Subcutaneous abdominal adipose tissue (tissue), 5 donors: ENCODE data around the gene ZFAND3.

Source experiments
- H3K27ac ChIP-seq: one replicate; pipeline ENCODE4 v1.7.0; 2013; ENCODE audit warnings: low read depth, mild to moderate bottlenecking, inconsistent platforms, low read length, moderate library complexity
- H3K27me3 ChIP-seq, 5 donors: one replicate each; pipeline ENCODE4 v1.7.0; 2013; ENCODE audit warnings: low read length in 5 of 5, inconsistent platforms in 1 of 5; ENCODE audit not compliant: control insufficient read depth in 5 of 5, insufficient read depth in 4 of 5
- H3K36me3 ChIP-seq, 5 donors: one replicate each; pipeline ENCODE4 v1.7.0; 2013; ENCODE audit warnings: low read length in 5 of 5; ENCODE audit not compliant: control insufficient read depth in 5 of 5, insufficient read depth in 5 of 5
- H3K4me1 ChIP-seq, 5 donors: one replicate each; pipeline ENCODE4 v1.7.0; 2013; ENCODE audit warnings: low read length in 5 of 5, mild to moderate bottlenecking in 3 of 5, moderate library complexity in 1 of 5; ENCODE audit not compliant: control insufficient read depth in 5 of 5, insufficient read depth in 5 of 5
- H3K4me3 ChIP-seq, 5 donors: one replicate each; pipeline ENCODE4 v1.7.0; 2013; ENCODE audit warnings: low read length in 5 of 5, low read depth in 1 of 5
- H3K9ac ChIP-seq, 5 donors: one replicate each; pipeline ENCODE4 v1.7.0; 2013; ENCODE audit warnings: low read length in 5 of 5, mild to moderate bottlenecking in 4 of 5, moderate library complexity in 3 of 5
- H3K9me3 ChIP-seq, 5 donors: one replicate each; pipeline ENCODE4 v1.7.0; 2013; ENCODE audit warnings: low read length in 5 of 5; ENCODE audit not compliant: control insufficient read depth in 5 of 5
- donor health status: healthy.
- donor health status: healthy.
- donor health status: healthy.
- donor health status: healthy.
- donor health status: healthy.

The ZFAND3 gene, protein sequence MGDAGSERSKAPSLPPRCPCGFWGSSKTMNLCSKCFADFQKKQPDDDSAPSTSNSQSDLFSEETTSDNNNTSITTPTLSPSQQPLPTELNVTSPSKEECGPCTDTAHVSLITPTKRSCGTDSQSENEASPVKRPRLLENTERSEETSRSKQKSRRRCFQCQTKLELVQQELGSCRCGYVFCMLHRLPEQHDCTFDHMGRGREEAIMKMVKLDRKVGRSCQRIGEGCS

DNA sequence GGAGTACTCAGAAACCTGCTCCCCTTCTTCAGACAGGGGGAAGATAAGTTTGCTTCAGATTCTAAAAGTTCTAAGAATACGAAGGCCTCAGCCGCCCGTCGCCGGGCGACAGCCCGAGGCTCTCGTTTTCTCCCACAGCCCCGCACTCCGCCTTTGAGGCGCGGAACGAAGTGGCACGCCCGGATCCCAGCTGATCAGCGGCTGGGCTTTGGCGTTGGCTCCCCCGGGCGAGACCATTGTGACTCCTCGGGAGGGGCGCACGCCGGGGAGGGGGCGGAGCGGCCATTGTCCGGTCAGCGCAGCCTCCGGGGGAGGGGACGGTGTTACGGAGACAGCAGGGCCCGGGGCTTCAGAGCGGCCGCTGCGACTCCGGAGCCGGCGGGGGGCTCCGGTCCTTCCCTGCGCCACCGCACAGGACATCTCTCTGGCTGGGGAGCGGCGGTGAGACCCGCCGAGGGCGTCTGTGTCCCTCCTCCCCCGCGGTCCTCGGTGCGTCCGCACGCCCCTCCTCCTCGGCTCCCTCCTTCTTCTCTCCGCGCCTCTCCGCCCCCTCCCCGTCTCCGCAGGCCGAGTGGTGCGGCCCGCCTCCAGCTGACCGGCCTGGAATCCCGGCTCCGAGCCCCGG lies at the start of gene ZFAND3:
ZFAND3 (plus strand) TSS at position 551 of the 625 bp plus-strand sequence. CDS start 219 bp downstream, outside the sequence.
- H3K27ac ChIP-seq: peak within 1 kb of the TSS; percentile 97
- H3K27me3 ChIP-seq: no peaks in the 10 kb centered on the region
- no peaks in the 10 kb centered on the region for H3K9me3 ChIP-seq
- H3K9ac ChIP-seq: peak within 1 kb of the TSS; percentile 68 to 99 (median 96)
- H3K36me3 ChIP-seq: no peaks in the 10 kb centered on the region
- peaks cover 2 to 42% (median 38%) of the 10 kb centered on the region in 5 donors for H3K4me1 ChIP-seq
- peak within 1 kb of the TSS; percentile 88 to 93 (median 90) for H3K4me3 ChIP-seq

DNA sequence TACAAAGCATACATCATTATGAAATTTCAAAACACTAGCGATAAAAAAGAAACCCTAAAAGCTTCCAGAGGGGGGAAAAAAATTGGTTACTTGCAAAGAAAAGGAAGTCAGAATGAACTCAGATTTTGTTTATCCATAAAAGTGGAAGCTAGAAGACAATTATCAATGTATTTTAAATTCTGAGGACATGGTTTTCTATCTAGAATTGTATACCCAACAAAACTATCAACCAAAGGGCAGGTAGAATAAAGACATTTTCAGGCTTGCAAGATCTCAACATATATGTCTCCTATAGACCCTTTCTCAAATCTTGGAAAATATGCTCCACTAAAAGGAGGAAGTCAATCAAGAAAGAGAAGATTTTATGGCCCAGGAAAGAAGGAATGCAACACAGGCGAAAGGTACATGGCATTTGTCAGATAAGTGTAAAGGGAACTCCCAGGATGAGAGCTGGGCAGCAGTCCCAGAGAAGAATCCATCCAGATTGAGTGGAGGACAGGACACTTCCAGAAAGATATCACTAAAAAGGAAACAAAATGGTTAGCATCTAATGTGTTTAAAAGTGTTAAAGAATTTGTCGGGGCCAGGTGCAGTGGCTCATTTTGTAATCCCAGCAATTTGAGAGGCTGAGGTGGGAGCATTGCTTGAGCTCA lies 45.4 kb upstream of the ZFAND3 start:
- Histone ChIP-seq H3K9me3 (no peaks in the 10 kb centered on the region), H3K27ac (no peak overlapping the region), H3K9ac (no peak overlapping the region), H3K27me3 (peaks cover 0 to 10% (median 0%) of the 10 kb centered on the region in 5 donors), H3K4me1 (no peaks in the 10 kb centered on the region), H3K36me3 (no peaks in the 10 kb centered on the region), H3K4me3 (no peak overlapping the region)

DNA sequence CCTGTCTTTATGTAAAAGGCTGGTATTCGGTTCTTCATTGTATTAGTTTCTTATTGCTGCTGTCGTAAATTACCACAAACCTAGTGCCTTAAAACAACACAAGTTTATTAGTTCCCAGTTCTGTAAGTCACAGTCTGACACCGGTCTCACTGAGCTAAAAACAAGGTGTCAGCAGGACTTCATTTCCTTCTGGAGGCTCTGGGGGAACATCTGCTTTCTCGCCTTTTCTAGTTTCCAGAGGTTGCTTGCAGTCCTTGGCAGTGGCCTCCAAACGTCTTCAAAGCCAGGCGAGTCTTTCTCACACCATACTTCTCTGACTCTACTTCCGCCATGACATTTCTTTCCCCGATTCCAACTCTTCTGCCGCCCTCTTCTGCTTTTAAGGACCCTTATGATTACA lies 43.0 kb upstream of the ZFAND3 start:
- Histone ChIP-seq H3K27ac (no peak overlapping the region), H3K4me3 (no peak overlapping the region), H3K4me1 (no peaks in the 10 kb centered on the region), H3K36me3 (no peaks in the 10 kb centered on the region), H3K9ac (no peak overlapping the region), H3K27me3 (peaks cover 0 to 10% (median 0%) of the 10 kb centered on the region in 5 donors), H3K9me3 (no peaks in the 10 kb centered on the region)

- H3K4me1 ChIP-seq: no peaks in the 10 kb centered on the region
- H3K9me3 ChIP-seq: no peaks in the 10 kb centered on the region
- H3K36me3 ChIP-seq: no peaks in the 10 kb centered on the region
- no peak overlapping the region for H3K9ac ChIP-seq
- peaks cover 0 to 10% (median 0%) of the 10 kb centered on the region in 5 donors for H3K27me3 ChIP-seq
- no peak overlapping the region for H3K4me3 ChIP-seq
- no peak overlapping the region for H3K27ac ChIP-seq
These were observed 42.2 kb upstream of the ZFAND3 start for GRCh38 chr6:37777272-37777834.

DNA sequence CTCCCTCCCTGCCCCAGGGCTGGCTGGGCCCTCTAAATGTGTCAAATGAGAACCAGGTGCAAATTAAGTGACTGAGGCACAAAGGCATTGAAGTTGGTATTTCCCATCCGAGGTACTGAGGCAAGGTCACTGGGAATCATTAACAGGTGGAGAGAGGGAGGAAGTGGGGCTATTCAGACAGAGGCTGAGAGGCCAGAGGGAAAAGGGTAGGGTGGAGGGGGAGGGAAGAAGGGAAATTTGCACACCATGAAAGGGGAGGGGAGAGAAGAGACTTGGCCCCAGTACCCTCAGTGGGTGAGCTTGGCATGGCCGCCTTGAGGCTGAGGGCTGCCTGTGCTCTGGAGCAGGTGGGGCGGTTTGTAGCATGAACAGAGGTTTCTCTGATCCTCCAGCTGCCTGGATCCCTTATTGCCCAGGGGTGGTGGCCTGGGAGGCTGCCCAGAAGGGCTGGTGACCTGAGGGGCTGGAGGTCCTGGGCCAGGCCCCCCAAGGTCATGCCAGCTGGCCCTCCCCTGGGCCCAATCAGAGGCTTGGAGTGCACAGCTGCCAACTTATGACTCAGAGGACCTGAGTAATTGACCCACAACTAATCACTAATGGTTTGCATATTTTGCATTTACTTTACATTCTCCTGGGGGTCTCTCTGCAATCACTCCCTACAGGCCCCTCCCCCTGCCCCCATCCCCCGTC lies 40.3 kb upstream of the ZFAND3 start:
- H3K9me3 ChIP-seq: no peaks in the 10 kb centered on the region
- H3K4me1 ChIP-seq: peaks cover 2 to 15% (median 14%) of the 10 kb centered on the region in 5 donors
- no peak overlapping the region for H3K27ac ChIP-seq
- no peak overlapping the region for H3K4me3 ChIP-seq
- H3K36me3 ChIP-seq: no peaks in the 10 kb centered on the region
- no peak overlapping the region for H3K9ac ChIP-seq
- H3K27me3 ChIP-seq: peaks cover 0 to 17% (median 0%) of the 10 kb centered on the region in 5 donors

- Histone ChIP-seq H3K27me3 (peaks cover 0 to 22% (median 3%) of the 10 kb centered on the region in 5 donors), H3K9me3 (no peaks in the 10 kb centered on the region), H3K4me3 (no peak overlapping the region), H3K36me3 (no peaks in the 10 kb centered on the region), H3K4me1 (peaks cover 2 to 20% (median 17%) of the 10 kb centered on the region in 5 donors), H3K27ac (no peak overlapping the region), H3K9ac (no peak overlapping the region)
These were observed 39.5 kb upstream of the ZFAND3 start for GRCh38 chr6:37779902-37780628.

DNA sequence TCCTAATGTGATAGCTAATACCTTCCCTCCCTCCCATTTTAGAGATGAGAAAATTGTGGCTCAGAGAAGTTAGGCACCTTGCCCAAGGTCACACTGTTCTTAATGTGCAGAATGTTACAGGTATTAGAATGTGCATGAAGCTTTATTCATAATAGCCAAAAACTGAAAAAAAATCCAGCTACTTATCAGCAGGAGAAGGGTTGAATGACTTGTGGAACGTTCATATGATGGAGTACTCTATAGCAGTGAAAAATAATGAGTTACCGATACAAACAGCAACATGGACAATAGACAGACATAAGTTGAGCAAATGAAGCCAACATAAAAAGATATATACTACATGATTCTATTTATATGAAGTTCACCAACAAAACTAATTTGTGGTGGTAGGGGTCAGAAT lies 37.7 kb upstream of the ZFAND3 start:
- Histone ChIP-seq H3K27ac (no peak overlapping the region), H3K4me3 (no peak overlapping the region), H3K9ac (no peak overlapping the region), H3K27me3 (peaks cover 0 to 26% (median 7%) of the 10 kb centered on the region in 5 donors), H3K9me3 (no peaks in the 10 kb centered on the region), H3K4me1 (peaks cover 2 to 20% (median 17%) of the 10 kb centered on the region in 5 donors), H3K36me3 (no peaks in the 10 kb centered on the region)

DNA sequence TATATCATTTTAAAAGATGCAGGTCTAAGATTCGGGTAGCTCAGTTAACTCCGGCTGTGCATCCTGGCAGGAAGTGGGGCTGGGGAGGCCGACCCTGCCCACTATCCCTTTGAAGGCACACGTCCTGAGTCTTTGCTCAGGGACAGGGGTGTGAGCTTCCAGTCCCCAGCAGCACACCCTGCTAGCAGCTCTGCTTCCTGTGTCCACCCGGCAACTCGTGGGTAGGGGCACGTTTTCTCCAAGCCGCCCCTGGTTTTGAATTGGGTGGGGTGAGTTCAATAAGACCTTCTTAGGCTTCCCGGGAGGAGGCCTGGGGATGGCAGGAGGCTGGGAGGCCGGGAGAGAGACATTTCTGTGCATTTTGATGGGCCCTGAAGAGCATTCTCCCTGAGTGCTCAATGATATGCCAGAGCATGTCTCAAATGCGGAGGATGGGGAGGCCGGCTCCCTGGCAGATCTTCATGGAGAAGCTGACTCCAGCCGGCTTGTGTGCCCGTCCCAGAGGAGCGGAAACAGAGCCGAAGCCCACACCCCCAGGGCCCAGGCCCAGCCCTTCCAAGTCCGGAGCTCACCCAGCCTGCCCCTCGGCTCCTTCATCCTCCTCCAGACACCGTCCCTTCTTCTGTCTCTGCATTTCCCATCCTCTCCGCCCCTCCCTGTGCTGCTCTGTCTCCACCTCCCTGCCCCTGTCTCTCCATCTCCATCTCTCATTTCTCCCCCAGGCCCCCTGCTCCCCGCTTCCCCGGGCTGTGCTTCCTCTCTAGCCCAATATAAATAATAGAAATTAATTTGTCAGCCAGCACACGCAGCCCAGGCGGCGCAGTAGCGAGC lies 36.3 kb upstream of the ZFAND3 start:
- H3K9me3 ChIP-seq: no peaks in the 10 kb centered on the region
- H3K27me3 ChIP-seq: peaks cover 0 to 22% (median 7%) of the 10 kb centered on the region in 5 donors
- peak overlapping the region in 3 of 5 donors; percentile 4 to 79 (median 64) for H3K9ac ChIP-seq
- H3K4me3 ChIP-seq: peak overlapping the region; percentile 65 to 85 (median 76)
- no peaks in the 10 kb centered on the region for H3K36me3 ChIP-seq
- H3K4me1 ChIP-seq: peaks cover 2 to 20% (median 17%) of the 10 kb centered on the region in 5 donors
- H3K27ac ChIP-seq: no peak overlapping the region
